C4-2B (cell line): ENCODE results near the gene CMPK1.

Experiments
- ZFX ChIP-seq: fragments of 450-650 bp; IDR thresholded peaks from 2 replicates; pipeline ENCODE4 v1.6.1; 2017
- TF ChIP-seq, protein P1 (sequence below): fragments of 450-650 bp; conservative IDR thresholded peaks from 2 replicates; pipeline ENCODE4 v1.5.1; 2017; ENCODE audit warnings: mild to moderate bottlenecking

DNA sequence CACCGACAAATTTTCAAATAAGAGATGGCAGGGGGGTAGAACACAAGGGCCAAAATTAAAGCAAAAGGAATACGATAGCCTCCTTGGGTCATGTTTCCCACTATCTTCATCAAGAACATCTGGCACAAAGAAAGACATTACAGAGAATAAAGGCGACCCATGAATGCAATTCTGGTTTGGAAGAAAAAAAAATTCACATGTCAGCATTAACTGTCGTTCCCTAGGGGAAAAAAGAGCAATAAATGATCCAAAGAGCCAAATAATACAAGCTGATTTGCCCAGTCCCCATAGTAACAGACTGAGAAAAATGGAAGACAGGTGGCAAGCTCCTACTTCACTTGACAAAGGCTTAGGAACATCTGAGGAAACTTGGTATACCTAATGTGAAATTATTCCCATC, 24.2 kb upstream of the CMPK1 start:
- TF ChIP-seq, protein P1, sequence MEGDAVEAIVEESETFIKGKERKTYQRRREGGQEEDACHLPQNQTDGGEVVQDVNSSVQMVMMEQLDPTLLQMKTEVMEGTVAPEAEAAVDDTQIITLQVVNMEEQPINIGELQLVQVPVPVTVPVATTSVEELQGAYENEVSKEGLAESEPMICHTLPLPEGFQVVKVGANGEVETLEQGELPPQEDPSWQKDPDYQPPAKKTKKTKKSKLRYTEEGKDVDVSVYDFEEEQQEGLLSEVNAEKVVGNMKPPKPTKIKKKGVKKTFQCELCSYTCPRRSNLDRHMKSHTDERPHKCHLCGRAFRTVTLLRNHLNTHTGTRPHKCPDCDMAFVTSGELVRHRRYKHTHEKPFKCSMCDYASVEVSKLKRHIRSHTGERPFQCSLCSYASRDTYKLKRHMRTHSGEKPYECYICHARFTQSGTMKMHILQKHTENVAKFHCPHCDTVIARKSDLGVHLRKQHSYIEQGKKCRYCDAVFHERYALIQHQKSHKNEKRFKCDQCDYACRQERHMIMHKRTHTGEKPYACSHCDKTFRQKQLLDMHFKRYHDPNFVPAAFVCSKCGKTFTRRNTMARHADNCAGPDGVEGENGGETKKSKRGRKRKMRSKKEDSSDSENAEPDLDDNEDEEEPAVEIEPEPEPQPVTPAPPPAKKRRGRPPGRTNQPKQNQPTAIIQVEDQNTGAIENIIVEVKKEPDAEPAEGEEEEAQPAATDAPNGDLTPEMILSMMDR = no peak
- TF ChIP-seq ZFX = no peak
